Dedifferentiated amniotic fluid mesenchymal stem cell (primary cell): ENCODE measurements around the gene ADAMTS9.

Experiments used
- DNase-seq: peaks from one replicate; pipeline ENCODE4 v3.0.0-alpha.2; 2016; ENCODE audit errors: extremely low spot score

The ADAMTS9 gene

DNA sequence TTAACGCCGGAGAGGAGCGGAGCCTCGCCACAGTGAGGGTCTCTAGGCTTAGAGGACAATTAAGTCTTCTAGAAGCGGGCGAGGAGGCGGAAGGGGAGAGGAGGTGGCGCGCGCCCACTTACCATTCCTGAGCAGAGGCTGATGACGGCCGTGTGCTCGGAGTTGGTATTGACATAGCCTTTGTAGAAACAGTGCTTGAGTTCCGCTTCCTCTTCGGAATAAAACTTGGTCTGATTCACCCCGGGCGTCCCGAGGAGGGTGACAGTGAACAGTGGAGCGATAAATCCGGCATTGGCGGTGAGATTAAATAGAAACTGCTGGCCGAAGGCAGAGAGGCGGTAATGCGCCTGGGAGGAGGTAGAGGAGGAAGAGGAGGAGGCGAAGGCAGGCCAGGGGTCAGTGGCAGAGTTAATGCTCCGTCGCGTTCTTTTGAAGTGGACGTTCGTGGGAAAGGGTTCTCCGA lies 1.3 kb downstream of the ADAMTS9 start:
- DNase-seq = no peak

- DNase-seq = peak; percentile 89
These were observed 1.9 kb downstream of the ADAMTS9 start for GRCh38 chr3:64685800-64686445.

DNA sequence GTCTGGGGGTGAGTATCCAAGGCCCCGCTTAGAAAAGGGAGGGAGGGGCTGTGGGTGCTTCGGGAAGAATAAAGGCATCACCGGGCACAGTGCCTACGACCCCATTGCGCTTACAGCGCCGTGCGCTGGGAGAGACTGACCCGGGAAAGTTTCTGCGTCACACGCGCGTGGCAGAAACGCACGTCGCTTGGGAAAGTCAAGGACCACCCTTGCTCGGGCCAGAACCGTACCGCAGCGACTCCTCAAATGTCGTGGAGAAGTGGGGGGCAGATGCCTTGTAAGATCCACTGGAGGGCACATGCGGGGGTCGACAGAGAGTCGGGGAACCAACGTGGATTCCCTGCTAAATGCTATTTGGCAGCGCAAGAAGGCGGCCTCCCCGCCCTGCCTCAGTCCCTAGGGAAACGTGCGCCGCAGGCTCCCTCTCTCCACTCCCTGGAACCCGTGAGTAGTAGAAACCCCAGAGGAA lies 2.4 kb downstream of the ADAMTS9 start:
- no peak for DNase-seq

GRCh38 chr3:64684715-64685261 lies 3.0 kb downstream of the ADAMTS9 start:
- DNase-seq = no peak

- DNase-seq = no peak
These were observed 6.0 kb downstream of the ADAMTS9 start for GRCh38 chr3:64681827-64682226.

DNA sequence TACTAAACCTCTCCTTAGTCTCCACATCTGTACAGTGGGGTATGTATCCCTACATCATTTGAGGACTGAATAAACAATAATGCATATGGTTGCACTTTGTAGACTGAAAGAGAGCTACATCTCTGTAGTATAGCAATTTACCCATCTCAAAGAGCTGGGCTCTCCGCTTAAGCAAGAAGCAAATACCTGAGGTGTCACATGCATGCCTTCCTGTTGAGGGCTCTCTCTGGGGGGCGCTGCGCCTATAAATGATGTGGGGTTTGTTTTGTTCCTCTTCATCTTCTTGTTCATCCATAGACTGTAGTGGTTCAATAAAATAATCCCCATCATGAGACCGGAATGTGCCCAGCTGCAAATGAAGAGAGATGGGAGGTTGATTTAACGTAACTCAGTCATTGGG lies 6.8 kb downstream of the ADAMTS9 start:
- DNase-seq = no peak

GRCh38 chr3:64680334-64680733 lies 7.5 kb downstream of the ADAMTS9 start:
- DNase-seq = no peak

GRCh38 chr3:64677961-64678716 lies 9.7 kb downstream of the ADAMTS9 start:
- DNase-seq = no peak

DNA sequence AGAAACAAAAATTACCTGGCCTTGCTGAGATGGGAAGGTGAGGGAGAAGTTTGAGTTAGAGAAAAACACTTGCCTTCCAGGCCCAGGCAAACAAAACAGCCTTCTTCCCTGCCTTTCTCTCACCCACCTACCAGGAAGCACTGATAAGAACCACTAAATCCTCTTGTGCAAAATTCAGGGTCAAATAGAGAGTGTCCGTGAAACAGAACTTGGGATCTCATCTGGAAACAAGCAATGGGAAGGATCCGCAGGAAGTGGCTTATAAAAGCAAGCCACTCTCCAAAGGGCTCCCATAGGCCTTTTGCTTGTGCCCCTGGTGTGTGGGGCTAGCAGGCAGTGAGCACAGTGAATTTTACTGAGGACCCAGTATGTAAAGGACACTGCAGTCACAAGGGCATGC lies 11.0 kb downstream of the ADAMTS9 start:
- no peak for DNase-seq

GRCh38 chr3:64675687-64676247 lies 12.0 kb downstream of the ADAMTS9 start:
- DNase-seq = no peak

GRCh38 chr3:64674591-64675076 lies 13.2 kb downstream of the ADAMTS9 start:
- DNase-seq = no peak

- no peak for DNase-seq
These were observed 14.6 kb downstream of the ADAMTS9 start for GRCh38 chr3:64673159-64673715.

DNA sequence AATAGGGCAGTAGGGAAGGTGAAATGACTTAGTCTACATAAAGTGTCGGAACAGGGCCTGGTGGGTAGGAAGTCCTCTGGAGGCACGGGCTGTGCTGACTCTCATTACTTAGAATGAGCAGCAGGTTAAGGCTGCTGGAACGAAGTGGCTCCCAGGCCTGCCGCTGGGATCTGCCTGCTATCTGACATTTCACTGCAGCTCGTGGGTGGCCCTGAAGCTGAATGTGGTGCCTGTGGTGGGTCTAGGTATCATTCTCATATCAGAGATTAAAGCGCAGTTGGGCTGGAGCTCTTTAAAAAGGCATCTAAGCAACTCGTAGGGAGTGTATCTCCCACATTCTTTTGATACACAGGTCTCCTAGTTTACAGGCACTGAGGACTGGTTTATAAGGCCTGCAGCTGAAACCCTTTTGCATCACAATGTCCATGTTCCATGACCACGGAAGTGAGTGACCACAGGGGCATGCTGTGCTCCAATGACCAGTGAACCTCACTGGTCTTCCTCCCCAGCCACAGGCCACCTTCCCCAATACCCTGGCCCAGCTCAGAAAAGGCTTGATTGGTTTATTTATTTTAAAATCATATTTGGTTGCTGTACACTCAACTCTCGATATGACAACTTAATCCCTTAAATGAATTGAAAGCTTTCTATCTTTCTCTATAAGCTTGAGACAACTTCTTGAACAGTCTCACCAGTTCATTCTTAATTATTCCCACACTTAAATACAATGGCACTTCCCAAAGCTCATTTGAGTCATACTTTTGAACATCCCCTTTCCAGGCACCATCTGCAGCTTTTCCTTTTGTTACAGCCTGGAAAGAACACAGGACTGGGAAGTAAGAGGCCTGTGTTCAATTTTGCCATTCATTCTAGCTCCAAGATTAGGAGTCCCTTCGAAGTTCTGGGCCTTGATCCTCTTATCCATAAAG lies 19.0 kb downstream of the ADAMTS9 start:
- no peak for DNase-seq

- DNase-seq = no peak
These were observed 19.8 kb downstream of the ADAMTS9 start for GRCh38 chr3:64667887-64668581.

- no peak for DNase-seq
These were observed 20.7 kb downstream of the ADAMTS9 start for GRCh38 chr3:64667138-64667537.

DNA sequence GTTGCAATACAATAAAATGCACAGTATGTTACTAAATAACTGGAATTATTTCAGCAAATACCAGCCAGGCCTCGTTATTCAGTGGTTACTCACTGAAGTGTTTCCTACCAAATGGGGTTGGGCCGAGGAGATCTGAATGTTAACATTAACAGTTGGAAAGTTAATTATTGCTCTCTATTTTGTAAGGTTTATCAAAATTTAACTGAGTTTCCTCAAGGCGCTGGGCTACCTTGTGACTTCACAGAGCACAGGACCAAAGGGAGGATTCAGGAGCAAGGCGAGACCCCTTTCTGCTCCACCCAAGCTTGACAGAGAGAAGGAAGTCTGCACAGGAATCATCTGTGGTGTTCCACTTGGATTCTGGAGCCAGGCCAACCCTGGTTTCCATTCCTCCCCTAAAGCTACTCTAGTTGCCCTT lies 21.6 kb downstream of the ADAMTS9 start:
- DNase-seq = no peak

DNA sequence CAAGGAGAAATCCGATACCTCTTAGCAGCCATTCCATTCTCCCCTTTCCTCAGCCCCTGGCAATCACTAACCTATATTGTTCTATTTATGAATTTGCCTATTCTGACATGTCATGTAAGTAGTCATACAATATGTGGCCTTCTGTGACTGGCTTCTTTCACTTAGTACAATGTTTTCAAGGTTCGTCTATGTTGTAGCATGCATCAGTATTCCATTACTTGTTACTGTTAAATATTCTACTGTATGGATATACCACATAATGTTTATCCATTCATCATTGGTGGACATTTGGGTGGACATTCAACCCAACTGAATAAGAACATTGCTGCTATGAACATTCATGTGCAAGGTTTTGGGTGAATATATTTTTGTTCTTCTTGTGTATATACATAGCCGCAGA lies 23.4 kb downstream of the ADAMTS9 start:
- no peak for DNase-seq

DNA sequence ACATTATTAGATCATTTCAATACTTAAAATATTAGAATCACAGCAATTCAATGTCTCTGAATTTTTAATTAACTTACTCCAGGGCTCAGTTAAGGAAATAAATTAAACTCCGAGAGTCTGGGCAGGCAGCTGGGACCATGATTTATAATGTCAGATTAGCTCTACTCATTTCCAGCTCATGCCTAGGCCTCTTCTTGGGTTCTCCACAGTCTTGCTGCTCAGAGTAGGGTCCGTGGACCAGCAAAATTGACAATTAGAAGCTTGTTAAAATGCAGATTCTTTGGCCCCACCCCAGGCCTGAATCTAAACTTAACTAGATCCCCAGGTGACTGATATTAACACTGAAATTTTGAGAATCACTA lies 28.2 kb downstream of the ADAMTS9 start:
- DNase-seq = no peak

DNA sequence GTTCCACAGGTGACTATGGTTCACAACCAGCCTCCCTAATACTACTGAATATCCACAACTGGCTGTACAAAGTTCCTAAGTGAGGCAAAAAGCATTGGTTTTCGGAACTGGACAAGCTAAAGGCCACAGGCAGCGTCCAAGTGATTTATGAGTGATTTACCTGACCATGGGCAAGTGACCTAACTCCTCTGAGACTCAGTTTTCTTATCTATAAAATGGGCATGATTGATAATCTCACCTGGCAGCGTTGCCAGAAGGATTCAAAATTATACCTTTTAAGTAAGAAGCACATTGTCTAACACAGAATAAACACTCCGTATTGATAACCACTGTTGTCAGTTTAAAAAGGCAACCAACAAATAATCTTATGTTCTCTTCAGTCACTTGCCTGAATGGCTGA lies 29.8 kb downstream of the ADAMTS9 start:
- no peak for DNase-seq

DNA sequence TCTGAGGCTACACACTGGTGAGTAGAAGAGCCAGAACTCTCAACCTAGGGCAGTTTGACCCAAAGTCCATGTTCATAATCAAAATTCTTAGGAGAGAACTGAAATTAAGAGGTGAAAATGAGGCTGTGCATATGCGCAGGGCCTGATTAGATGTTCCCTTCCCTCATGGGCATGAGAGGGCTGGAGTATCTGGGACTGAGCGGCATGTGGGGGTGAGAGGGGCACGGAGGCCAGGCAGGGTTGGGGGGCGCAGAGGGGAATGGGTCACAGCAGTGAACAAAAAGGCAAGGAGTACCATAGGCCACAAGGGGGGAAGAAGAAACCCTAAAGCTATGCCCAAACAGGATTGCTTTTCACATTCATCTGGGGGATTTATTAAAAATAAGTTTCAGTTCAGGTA lies 31.3 kb downstream of the ADAMTS9 start:
- no peak for DNase-seq

GRCh38 chr3:64655160-64655559 lies 32.6 kb downstream of the ADAMTS9 start:
- no peak for DNase-seq
